ENCODE measurements around the gene SHROOM4.

Gene SHROOM4

DNA sequence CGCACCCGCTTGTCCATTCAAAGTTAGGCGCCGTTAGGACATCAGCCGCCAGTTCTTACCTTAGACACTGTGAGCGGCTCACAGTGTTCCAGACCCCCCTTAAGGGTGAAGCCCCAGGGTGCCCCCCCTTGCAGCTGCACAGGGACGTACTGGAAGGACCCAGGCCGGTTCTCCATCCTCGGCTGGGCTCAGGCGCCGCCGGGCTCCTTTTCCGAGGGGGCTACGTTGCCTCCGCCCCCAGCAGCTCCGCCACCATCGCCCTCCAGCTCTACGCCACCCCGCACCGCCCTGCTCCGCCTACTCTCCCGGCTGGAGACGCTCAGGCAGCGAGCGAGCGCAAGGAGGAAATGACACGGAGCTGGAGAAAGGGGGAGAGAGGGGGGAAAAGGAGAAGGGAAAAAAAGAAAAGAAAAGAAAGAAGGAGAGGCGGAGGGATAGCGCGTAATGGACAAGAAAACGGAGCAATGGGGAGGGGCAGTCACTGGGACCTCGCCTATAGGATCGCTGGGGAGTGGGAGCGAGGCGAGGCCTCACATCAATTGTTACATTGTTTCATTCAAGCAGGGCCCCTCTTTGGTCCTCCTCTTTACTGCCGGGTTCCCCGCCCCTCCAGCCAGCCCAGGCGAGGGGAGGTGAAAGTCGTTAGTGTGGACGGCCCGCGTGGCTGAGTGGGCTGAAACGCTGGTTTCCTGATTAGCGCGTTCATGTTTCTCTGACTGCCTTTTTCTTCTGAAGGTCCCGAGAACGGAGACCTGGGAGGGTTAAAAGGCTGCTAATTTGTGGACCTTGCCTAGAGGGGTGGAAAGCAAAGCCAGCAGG, at the start of gene SHROOM4:
Gene SHROOM4 (minus strand): TSS at position 352 of the 819 bp plus-strand sequence. CDS start 176 bp downstream, at position 176.
- TF ChIP-seq, protein P1, sequence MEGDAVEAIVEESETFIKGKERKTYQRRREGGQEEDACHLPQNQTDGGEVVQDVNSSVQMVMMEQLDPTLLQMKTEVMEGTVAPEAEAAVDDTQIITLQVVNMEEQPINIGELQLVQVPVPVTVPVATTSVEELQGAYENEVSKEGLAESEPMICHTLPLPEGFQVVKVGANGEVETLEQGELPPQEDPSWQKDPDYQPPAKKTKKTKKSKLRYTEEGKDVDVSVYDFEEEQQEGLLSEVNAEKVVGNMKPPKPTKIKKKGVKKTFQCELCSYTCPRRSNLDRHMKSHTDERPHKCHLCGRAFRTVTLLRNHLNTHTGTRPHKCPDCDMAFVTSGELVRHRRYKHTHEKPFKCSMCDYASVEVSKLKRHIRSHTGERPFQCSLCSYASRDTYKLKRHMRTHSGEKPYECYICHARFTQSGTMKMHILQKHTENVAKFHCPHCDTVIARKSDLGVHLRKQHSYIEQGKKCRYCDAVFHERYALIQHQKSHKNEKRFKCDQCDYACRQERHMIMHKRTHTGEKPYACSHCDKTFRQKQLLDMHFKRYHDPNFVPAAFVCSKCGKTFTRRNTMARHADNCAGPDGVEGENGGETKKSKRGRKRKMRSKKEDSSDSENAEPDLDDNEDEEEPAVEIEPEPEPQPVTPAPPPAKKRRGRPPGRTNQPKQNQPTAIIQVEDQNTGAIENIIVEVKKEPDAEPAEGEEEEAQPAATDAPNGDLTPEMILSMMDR (conservative IDR thresholded peaks at IDR 0.05; ENCODE audit: low read depth, low read length): no peak
- no peak for DNase-seq (ENCODE audit: low read depth)
- peak within 1 kb of the TSS; percentile 65 for H3K4me3 ChIP-seq (ENCODE audit: low read length)

DNA sequence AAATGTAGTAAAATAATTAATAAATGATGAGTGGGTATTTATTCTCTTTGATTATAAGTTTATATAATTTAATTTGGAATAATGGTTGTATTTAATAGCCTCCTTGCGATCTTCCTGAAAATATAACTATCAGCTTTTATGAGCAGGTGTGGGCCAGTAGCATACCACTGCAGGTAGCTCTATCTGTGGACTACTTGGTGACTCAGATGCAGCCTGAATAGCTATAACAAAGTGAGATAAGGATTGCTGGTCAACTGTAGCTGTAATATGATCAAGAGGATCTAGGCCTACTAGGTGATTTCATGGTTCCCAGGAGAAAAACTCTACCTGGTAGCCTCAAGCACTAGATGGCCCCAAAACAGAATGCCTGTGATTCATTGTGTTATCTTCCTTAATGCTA, 49.5 kb upstream of the SHROOM4 start:
- H3K4me3 ChIP-seq (ENCODE audit: low read length): no peak overlapping the region
- TF ChIP-seq, protein P1 (conservative IDR thresholded peaks at IDR 0.05; ENCODE audit: low read depth, low read length): no peak
- DNase-seq (ENCODE audit: low read depth): no peak

GRCh38 chrX:50860518-50860917, 46.5 kb upstream of the SHROOM4 start:
- no peak overlapping the region for H3K4me3 ChIP-seq (ENCODE audit: low read length)
- TF ChIP-seq, protein P1 (conservative IDR thresholded peaks at IDR 0.05; ENCODE audit: low read depth, low read length): no peak
- DNase-seq (ENCODE audit: low read depth): no peak

GRCh38 chrX:50858548-50858947, 44.6 kb upstream of the SHROOM4 start:
- TF ChIP-seq, protein P1 (conservative IDR thresholded peaks at IDR 0.05; ENCODE audit: low read depth, low read length): no peak
- no peak for DNase-seq (ENCODE audit: low read depth)
- H3K4me3 ChIP-seq (ENCODE audit: low read length): no peak overlapping the region

GRCh38 chrX:50853399-50853798, 39.4 kb upstream of the SHROOM4 start:
- H3K4me3 ChIP-seq (ENCODE audit: low read length): no peak overlapping the region
- no peak for DNase-seq (ENCODE audit: low read depth)
- TF ChIP-seq, protein P1 (conservative IDR thresholded peaks at IDR 0.05; ENCODE audit: low read depth, low read length): no peak

- DNase-seq (ENCODE audit: low read depth): no peak
- TF ChIP-seq, protein P1 (conservative IDR thresholded peaks at IDR 0.05; ENCODE audit: low read depth, low read length): no peak
- no peak overlapping the region for H3K4me3 ChIP-seq (ENCODE audit: low read length)
Observed at GRCh38 chrX:50852524-50852923, 38.5 kb upstream of the SHROOM4 start.

- TF ChIP-seq, protein P1 (conservative IDR thresholded peaks at IDR 0.05; ENCODE audit: low read depth, low read length): no peak
- H3K4me3 ChIP-seq (ENCODE audit: low read length): no peak overlapping the region
Observed at GRCh38 chrX:50842221-50842620, 28.2 kb upstream of the SHROOM4 start.

More at GRCh38 chrX:50842221-50842620, 28.2 kb upstream of the SHROOM4 start:
- no peak for DNase-seq (ENCODE audit: low read depth)

Data from retinal pigment epithelial cell (primary cell).